Muscle of leg (tissue), 11 donors: ENCODE measurements around the gene COL20A1. TPM values are rescaled to one million over a fixed set of nuclear protein-coding genes. Genes with fewer than 3 reads are reported as not detected.

Experiments
- DNase-seq: peaks from one replicate; pipeline ENCODE4 v3.0.0; 2013
- H3K27ac ChIP-seq: one replicate; pipeline ENCODE4 v1.5.1; 2013; ENCODE audit warnings: mild to moderate bottlenecking, low read length, control low read depth
- H3K27me3 ChIP-seq: one replicate; pipeline ENCODE4 v1.6.1; 2013; ENCODE audit warnings: low read length; ENCODE audit not compliant: control insufficient read depth, insufficient read depth
- H3K36me3 ChIP-seq: one replicate; pipeline ENCODE4 v1.6.1; 2013; ENCODE audit warnings: low read length; ENCODE audit not compliant: control insufficient read depth, insufficient read depth
- H3K4me1 ChIP-seq: one replicate; pipeline ENCODE4 v1.6.1; 2013; ENCODE audit warnings: low read length; ENCODE audit not compliant: control insufficient read depth, insufficient read depth
- H3K4me3 ChIP-seq: one replicate; pipeline ENCODE4 v1.5.1; 2013; ENCODE audit warnings: low read length, control low read depth
- H3K9me3 ChIP-seq: replicated peaks from 2 replicates; pipeline ENCODE4 v1.6.1; 2013; ENCODE audit warnings: low read depth, low read length; ENCODE audit not compliant: control insufficient read depth
- WGBS: methylation state at CpG from one replicate; pipeline ENCODE4 v1.1.5; 2013; ENCODE audit warnings: missing lambda C conversion rate; ENCODE audit not compliant: insufficient coverage; 5-methylcytosine and 5-hydroxymethylcytosine counted together
- polyA plus RNA-seq, 8 donors: library from polyadenylated mRNA; unstranded; fragments of 120-200 nt; gene quantifications; one replicate each; pipeline versions ENCODE4 v1.2.1 to v1.2.3, GENCODE V29; 2013; ENCODE audit warnings: inconsistent platforms in 1 of 8, low replicate concordance in 1 of 8; ENCODE audit not compliant: insufficient read length in 8 of 8, insufficient read depth in 1 of 8
- total RNA-seq: library from RNA; stranded (reverse); fragments of 120-200 nt; gene quantifications from one replicate; pipeline ENCODE4 v1.2.4, GENCODE V29; 2013

The COL20A1 gene
- total and polyA plus RNA-seq, 9 donors = 4.6 to 15.2 (median 9.3) TPM

GRCh38 chr20:63326314-63327230 is 33.6 kb downstream of the COL20A1 start:
- Histone ChIP-seq H3K27ac (no peak overlapping the region), H3K36me3 (no peaks in the 10 kb centered on the region), H3K27me3 (no peaks in the 10 kb centered on the region), H3K4me3 (no peak overlapping the region), H3K9me3 (peaks cover under 1% of the 10 kb centered on the region), H3K4me1 (peaks cover 31% of the 10 kb centered on the region)
- no peak for DNase-seq
- WGBS = 75% methylated on average over 13 of the region's 15 CpGs

GRCh38 chr20:63327231-63327745 is 34.3 kb downstream of the COL20A1 start:
- Histone ChIP-seq H3K27me3 (peaks cover 2% of the 10 kb centered on the region), H3K4me1 (peaks cover 30% of the 10 kb centered on the region), H3K36me3 (no peaks in the 10 kb centered on the region), H3K4me3 (no peak overlapping the region), H3K9me3 (peaks cover 7% of the 10 kb centered on the region), H3K27ac (no peak overlapping the region)
- WGBS = 86% methylated on average over 5 of the region's 8 CpGs
- DNase-seq = no peak

GRCh38 chr20:63328026-63328700 is 35.2 kb downstream of the COL20A1 start:
- peaks cover 25% of the 10 kb centered on the region for H3K4me1 ChIP-seq
- DNase-seq = no peak
- H3K9me3 ChIP-seq = peaks cover 8% of the 10 kb centered on the region
- H3K27me3 ChIP-seq = peaks cover 3% of the 10 kb centered on the region
- WGBS = 80% methylated on average over 19 of the region's 20 CpGs
- no peak overlapping the region for H3K27ac ChIP-seq
- no peaks in the 10 kb centered on the region for H3K36me3 ChIP-seq
- no peak overlapping the region for H3K4me3 ChIP-seq

- H3K27me3 ChIP-seq = peaks cover 3% of the 10 kb centered on the region
- 58% methylated on average over 10 of the region's 21 CpGs for WGBS
- H3K36me3 ChIP-seq = no peaks in the 10 kb centered on the region
- H3K4me1 ChIP-seq = peaks cover 25% of the 10 kb centered on the region
- DNase-seq = no peak
- H3K27ac ChIP-seq = no peak overlapping the region
- H3K4me3 ChIP-seq = no peak overlapping the region
- peaks cover 8% of the 10 kb centered on the region for H3K9me3 ChIP-seq
Measured at GRCh38 chr20:63328718-63329275, 35.8 kb downstream of the COL20A1 start.

GRCh38 chr20:63329331-63330083 is 36.5 kb downstream of the COL20A1 start:
- Histone ChIP-seq H3K27me3 (peaks cover 3% of the 10 kb centered on the region), H3K4me1 (peaks cover 25% of the 10 kb centered on the region), H3K9me3 (peaks cover 8% of the 10 kb centered on the region), H3K4me3 (no peak overlapping the region), H3K36me3 (no peaks in the 10 kb centered on the region), H3K27ac (no peak overlapping the region)
- DNase-seq = no peak
- 82% methylated on average over 18 of the region's 18 CpGs for WGBS

- Histone ChIP-seq H3K9me3 (peaks cover 8% of the 10 kb centered on the region), H3K4me1 (peaks cover 25% of the 10 kb centered on the region), H3K36me3 (no peaks in the 10 kb centered on the region), H3K27me3 (peaks cover 3% of the 10 kb centered on the region), H3K4me3 (no peak overlapping the region), H3K27ac (peak overlapping the region; percentile 42)
- DNase-seq = peak; percentile 56
- 64% methylated on average over 19 of the region's 20 CpGs for WGBS
Measured at GRCh38 chr20:63330084-63330760, 37.2 kb downstream of the COL20A1 start.

- DNase-seq = peak; percentile 35
- Histone ChIP-seq H3K27me3 (peaks cover 4% of the 10 kb centered on the region), H3K27ac (peak overlapping the region; percentile 42), H3K4me1 (peaks cover 25% of the 10 kb centered on the region), H3K36me3 (no peaks in the 10 kb centered on the region), H3K4me3 (no peak overlapping the region), H3K9me3 (peaks cover 8% of the 10 kb centered on the region)
- WGBS = 32% methylated on average over 13 of the region's 13 CpGs
Measured at GRCh38 chr20:63330940-63331339, 38.0 kb downstream of the COL20A1 start.

GRCh38 chr20:63331741-63332400 is 38.9 kb downstream of the COL20A1 start:
- peaks cover 8% of the 10 kb centered on the region for H3K9me3 ChIP-seq
- peaks cover 19% of the 10 kb centered on the region for H3K4me1 ChIP-seq
- WGBS = 92% methylated on average over 7 of the region's 8 CpGs
- no peak overlapping the region for H3K27ac ChIP-seq
- H3K4me3 ChIP-seq = no peak overlapping the region
- H3K27me3 ChIP-seq = peaks cover 9% of the 10 kb centered on the region
- DNase-seq = no peak
- H3K36me3 ChIP-seq = no peaks in the 10 kb centered on the region
